SK-N-SH (cell line): ENCODE results near the gene PHACTR4.

Experiments
- CTCF ChIP-seq: fragments of 200-600 bp; sonication (generic); IDR thresholded peaks from 2 replicates; pipeline ENCODE4 v1.6.1; 2017; ENCODE audit warnings: antibody characterized with exemption, mild to moderate bottlenecking, moderate library complexity
- EP300 ChIP-seq, 2 experiments: IDR thresholded peaks; 2 replicates each; pipeline versions ENCODE4 v1.4.0 to v1.6.1; 2012; ENCODE audit warnings: borderline replicate concordance in 1 of 2, low read depth in 1 of 2, low read length in 1 of 2
- FOXJ3 ChIP-seq: sonication (generic); formaldehyde crosslinking; IDR thresholded peaks from 2 replicates; pipeline ENCODE4 v1.5.1; 2020; ENCODE audit warnings: mild to moderate bottlenecking, missing genetic modification reagents
- POLR2AphosphoS5 ChIP-seq: IDR thresholded peaks from 2 replicates; pipeline ENCODE4 v1.6.1; 2012; ENCODE audit warnings: low read depth, low read length

- TF ChIP-seq EP300 (IDR thresholded peaks at IDR 0.05; ENCODE audit: borderline replicate concordance in 1 of 2, low read depth in 1 of 2, low read length in 1 of 2) (peak in 1 of 2 experiments; percentile 10; a peak in 1 of 4 replicates), FOXJ3 (CRISPR knock-in tag) (no peak), CTCF (no peak), POLR2AphosphoS5 (peak; percentile 94)
Measured at GRCh38 chr1:28437924-28438699, 68.6 kb downstream of the PHACTR4 start.
